GM21576 (cell line): ENCODE measurements around the gene PWP2.
"Not testable (repeated sequence)": the region's sequence is repeated elsewhere in the genome, so short reads cannot be mapped to it uniquely, and the experiment has no call there.

ENCODE experiments used
- ATAC-seq: cut with Tn5 transposase; IDR thresholded peaks from one replicate; pipeline ENCODE4 v1.9.1; 2021; ENCODE audit warnings: mild to moderate bottlenecking, moderate library complexity; ENCODE audit not compliant: unreplicated experiment

PWP2 gene

DNA sequence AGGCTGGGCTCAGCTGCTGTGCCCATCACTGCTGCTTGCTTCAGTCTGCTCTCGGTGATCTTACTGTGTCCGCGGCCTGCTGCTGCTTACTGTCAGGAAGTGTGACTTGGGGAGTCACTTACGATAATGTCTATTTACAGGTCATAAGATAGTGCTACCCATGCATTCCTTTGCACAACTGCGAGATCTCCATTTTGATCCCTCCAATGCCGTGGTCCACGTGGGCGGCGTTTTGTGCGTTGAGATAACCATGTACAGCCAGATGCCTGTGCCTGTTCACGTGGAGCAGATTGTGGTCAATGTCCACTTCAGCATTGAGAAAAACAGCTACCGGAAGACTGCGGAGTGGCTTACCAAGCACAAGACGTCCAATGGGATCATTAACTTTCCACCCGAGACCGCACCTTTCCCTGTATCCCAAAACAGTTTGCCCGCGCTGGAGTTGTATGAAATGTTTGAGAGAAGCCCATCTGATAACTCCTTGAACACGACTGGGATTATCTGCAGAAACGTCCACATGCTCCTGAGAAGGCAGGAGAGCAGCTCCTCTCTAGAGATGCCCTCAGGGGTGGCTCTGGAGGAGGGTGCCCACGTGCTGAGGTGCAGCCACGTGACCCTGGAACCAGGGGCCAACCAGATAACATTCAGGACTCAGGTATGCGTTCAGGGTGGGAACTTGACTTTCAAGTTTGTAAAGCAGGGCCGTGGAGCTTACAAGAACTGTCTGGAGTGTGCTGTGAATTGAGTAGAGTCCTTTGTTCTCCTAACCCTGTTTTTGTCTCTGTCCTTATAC, 24.4 kb upstream of the PWP2 start:
- no peak for ATAC-seq

DNA sequence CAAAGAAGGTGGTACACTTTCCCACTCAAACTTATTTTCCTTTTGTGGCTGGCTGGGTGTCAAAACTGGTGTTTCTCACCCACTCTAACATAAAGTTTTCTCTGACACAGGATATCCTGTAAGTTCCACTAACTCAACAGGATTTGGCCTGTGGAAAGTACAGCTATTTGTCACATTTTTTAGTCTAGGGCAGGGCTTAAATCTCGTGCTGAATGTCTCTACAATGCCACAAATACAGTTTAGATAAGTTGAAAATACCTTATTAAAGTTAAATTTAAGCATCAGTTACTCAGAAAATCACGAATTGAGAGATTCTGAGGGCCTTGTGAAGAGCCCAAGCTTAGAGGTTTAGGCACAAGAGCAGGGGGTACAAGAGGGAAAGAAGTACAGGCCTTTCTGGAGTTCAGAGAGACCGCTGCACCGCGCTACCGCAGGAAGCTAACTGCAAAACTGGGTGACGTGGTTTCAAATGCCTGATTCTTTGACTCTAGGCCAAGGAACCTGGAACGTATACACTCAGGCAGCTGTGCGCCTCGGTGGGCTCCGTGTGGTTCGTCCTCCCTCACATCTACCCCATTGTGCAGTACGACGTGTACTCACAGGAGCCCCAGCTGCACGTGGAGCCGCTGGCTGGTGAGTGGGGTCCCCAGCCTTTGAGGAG, 23.4 kb upstream of the PWP2 start:
- no peak for ATAC-seq

DNA sequence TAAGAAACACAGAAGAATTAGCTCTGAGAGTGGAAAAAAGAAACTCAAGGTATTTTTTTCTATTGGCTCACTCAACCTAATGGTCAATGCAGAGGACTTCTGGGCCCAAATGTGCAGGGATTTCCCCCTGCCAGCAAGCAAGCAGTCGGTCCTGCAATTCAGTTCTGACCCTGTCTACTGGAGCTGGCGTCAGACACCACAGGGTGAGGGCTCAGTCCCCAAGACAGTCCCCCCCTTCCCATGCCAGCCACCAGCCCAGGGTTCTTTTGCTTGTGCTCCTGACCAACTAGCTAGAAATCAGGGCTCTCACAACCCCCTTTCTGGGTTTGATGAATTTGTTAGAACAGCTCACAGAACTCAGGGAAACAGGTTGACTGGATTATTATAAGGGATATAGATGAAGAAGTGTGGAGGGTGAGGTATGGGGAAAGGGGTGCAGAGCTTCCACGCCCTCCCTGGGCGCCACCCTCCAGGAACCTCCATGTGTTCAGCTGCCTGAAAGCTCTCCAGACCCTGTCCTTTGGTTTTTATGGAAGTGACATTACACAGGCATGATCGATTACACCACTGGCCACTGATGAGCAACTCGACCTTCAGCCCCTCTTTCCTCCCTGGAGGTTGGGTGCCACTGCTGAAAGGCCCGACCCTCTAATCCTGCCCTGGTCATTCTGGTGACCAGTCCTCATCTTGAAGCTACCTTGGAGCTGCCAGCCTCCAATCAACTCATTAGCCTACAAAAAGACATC, 22.5 kb upstream of the PWP2 start:
- ATAC-seq, result no peak

DNA sequence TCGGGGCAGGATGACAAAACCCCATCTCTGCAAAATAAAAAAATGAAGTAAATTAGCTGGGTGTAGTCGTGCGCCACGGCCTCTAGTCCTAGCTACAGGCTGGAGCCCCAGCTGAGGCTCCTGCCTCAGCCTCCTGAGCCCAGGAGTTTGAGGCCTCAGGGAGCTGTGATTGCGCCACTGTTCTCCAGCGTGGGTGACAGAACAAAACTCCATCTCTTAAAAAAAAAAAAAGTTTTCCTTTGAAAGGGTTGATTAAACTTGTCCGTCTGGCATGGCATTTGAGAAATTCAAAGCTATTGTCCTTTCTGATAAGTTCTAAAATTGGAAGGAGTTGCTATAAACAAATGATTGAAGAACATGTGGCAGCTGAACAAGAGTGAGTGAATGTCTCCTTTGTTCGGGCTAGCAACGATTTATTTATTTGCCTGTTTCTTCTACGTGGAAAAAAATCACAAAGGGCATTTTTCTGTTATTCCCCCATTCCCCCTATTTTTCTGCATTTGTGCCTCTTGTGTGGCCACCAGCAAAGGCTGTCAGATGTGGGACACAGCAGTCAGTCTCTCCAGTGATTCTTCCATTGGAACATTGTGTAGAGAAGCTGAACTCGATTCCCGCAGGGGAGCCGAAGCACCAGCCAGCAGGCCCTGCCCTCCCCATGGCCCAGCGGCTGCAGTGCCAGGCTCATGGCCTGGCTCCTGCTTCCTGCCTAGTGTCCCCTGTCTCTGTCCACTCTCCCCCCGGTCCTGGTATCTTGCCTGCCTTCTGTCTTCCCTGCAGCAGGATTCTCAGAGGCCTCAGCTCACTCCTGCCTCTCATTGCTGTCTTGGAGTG, 21.5 kb upstream of the PWP2 start:
- no peak for ATAC-seq

DNA sequence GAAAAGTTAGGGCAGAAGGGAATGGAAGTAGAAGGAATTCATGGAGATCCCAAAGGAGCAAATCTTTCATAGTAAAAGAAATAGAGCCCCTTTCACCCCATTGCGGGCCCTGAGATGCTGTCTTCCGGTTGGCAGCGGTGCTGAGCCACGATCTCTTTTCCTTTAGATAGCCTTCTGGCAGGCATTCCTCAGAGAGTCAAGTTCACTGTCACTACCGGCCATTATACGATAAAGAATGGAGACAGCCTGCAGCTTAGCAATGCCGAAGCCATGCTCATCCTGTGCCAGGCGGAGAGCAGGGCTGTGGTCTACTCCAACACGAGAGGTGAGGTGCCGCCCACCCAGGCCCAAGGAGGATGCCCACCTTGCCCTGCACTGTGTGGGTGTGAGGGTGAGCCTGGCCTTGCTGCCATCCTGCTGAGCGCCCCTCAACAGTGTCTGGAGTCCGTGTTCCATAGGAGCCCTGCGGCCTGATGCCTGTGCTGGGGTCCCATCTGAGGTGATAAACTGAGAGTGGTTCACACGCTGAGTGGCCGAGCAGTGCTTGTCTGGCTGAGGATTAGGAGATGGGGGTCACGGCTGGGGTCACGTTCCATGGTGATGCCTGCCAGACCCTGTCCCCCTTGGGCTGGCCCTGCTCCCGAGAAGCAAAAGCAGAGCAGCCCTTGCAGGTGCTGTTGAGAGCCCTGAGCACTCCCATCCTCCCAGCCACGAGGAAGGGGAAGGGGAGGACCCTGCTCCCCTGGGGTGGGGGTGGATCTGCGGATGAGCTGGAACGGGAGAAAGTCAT, 20.4 kb upstream of the PWP2 start:
- no peak for ATAC-seq

DNA sequence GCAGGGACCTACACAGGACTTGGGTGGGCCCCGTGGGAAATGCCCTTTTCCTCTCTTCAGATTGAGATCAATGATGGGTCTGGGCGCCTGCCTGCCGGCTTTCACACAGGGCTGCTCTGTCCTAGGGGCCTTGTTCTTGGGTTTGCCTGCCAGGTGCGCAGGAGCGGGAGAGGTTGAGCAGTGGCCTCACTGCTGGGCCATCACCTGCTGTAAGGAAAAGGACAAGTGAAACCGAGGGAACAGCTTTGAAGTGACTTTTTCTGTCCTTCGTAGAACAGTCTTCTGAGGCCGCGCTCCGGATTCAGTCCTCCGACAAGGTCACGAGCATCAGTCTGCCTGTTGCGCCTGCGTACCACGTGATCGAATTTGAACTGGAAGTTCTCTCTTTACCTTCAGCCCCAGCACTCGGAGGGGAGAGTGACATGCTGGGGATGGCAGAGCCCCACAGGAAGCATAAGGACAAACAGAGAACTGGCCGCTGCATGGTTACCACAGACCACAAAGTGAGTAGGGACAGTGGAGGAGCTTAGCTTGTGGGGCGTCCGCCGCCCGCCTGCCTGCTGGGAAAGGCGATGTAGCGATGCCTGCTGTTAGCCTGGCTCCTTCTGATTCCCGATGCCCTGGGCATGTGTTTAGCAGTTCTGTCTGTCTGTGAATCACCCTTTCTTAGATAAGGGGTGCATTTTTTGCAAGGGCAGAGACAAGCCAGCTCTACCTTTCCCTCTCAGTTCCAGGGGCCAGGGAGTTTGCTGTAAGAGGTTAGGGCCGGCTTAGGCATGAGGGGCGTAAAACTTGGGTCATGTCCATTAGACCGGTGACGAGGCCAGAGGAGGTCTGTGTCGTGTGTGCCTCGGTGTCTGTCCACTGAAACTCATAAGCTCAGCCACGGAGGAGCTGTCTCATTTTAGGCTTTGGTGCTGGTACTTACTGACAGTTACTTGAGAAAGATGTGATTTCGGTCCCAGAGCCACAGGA, 19.5 kb upstream of the PWP2 start:
- no peak for ATAC-seq

DNA sequence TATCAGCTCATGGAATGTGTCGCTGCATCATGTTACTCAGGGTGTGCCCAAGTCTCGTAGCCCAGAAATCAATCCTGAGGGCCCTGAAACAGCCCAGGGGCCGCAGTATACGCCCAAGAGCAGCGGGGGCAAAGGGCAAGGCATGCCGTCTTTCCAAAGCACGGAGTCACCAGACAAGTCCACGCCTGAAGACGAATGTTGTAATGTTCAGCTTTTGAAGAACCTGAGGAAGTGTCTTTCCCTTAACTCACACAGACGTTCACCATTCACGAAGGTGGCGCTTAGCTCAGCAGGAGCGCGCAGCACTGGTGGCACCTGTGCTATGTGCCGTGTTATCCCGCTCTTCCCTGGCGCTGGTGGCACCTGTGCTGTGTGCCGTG, 18.8 kb upstream of the PWP2 start:
- no peak for ATAC-seq

DNA sequence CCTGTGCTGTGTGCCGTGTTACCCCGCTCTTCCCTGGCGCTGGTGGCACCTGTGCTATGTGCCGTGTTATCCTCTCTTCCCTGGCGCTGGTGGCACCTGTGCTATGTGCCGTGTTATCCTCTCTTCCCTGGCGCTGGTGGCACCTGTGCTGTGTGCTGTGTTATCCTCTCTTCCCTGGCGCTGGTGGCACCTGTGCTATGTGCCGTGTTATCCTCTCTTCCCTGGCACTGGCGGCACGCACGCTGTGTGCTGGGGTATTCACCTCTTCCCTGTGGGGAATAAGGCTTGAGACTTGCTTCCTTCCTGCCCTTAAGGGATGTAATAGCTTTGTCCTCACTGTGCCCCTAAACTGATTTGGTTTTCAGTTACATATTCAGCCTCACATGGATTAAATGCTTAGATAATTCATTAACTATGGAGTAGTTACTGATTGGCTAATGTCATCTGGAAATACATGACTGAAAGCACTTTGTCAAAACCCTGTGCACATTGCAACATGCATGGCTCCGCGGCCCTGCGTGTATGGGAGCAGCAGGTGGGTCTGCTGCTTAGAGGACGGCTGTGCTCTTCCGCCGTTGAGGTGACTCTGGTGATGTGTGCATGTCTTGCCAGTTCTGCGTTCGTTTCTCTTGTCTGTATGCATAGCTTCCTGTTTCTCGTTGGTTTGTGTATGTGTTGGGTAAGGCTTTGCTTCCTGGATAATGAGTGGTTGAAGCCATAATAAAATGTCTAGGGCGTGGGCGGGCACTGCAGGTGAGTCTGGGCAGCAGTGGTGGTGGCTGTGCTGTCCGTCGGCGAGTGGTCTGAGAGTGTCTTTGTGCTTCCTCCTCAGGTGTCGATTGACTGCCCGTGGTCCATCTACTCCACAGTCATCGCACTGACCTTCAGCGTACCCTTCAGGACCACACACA, 17.9 kb upstream of the PWP2 start:
- no peak for ATAC-seq

DNA sequence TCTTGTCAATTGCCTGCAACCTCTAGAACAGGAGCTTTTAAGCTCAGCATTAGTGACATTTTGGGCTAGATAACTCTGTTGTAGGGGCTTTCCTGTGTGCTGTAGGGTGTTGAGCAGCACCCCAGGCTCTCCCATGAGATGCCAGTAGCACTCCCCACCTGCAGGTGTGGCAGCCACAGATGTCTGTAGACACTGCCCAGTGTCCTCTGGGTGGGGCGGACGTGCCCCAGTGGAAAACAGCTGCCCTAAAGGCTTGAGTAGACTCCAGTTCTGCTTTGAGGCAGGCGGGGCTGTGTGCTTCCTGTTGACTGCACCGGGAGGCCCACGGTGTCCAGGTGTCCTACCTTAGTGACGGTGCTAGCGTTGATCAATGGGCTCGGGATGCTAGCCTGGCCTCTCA, 16.9 kb upstream of the PWP2 start:
- no peak for ATAC-seq

DNA sequence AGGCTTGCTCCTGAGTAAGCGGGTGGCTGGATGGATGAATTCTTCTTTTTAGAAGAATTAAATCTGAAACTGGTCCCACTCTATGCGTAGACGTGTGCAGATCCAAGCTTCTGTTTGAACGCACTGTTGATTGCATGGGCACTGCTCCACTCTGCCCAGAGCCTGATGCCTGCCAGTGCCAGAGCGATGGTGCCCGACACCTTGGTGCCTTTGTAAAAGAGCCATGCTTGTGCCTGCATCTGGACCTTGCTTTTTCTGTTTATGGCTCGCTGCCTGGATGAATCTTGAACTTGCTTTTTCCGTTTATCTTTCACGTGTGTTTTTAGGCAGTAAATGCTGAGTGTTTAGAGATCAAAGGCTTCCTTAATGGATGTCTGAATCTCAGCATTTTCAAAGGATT, 15.0 kb upstream of the PWP2 start:
- ATAC-seq, result no peak

DNA sequence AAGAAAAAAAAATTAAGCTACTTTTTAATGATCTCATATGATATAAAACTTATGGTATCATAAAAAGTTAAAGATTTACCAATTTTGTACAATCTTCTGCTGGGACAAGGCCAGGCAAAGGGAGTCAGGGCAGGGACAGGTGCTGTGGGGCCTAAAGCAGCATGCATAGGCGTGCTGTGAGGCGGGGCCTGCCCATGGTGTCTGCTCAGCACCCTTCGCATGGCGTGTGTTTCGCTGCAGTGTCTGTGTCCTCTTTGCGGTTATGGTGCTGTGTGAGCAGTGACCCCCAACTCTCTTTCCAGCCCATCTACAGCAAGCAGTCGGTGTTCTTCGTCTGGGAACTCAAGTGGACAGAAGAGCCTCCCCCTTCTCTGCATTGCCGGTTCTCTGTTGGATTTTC, 13.4 kb upstream of the PWP2 start:
- ATAC-seq, result no peak

DNA sequence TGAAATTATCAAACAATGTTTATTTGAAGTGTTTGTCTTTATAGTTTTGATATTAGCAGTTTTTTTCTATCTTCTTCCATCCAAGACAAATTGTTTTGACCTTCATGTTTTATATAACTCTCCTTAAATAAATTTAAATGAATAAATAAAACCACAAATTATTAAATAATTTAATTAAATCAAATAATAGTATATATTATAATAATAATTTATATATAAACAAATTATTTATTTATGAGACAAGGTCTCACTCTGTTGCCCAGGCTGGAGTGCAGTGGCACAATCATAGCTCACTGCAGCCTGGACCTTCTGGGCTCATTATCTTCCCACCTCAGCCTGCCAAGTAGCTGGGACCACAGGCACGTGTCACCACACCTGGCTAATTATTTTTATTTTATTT, 12.4 kb upstream of the PWP2 start:
- no peak for ATAC-seq

DNA sequence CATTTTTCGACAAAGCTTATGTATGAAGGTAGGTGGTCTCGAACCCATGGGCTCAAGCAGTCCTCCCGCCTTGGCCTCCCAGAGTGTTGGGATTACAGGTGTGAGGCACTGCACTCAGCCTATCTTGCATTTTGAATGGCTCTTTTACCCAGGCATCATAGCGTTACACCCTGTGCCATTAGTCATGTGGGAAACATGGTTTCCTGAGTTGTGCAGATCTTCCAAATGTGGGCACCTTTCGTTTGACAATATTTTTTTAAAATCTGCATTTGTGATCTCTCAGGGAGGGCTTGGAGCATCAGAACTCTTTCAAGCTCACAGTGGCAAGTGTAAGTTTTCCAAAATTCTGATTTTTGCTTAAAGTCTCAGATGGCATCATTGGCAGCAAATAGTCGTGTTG, 8.7 kb upstream of the PWP2 start:
- not testable (repeated sequence) for ATAC-seq

DNA sequence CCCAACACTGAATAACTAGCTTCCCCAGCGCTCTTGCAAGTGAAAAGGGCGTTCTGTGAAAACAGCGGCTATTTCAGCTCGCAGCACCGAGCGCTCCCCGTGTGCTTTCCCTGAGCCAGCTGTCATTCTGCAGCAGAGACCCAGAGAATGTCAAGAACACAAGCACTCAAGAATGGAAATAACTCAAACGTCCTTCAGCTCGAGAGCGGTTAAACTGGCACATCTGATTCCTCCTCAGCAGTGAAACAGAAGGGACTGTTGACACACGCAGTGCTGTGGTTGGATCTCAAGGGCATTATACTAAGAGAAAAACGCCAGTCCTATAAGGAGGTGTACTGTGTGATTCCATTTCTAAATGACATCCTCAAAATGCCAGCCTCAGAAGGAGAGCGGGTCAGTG, 8.2 kb upstream of the PWP2 start:
- not testable (repeated sequence) for ATAC-seq

DNA sequence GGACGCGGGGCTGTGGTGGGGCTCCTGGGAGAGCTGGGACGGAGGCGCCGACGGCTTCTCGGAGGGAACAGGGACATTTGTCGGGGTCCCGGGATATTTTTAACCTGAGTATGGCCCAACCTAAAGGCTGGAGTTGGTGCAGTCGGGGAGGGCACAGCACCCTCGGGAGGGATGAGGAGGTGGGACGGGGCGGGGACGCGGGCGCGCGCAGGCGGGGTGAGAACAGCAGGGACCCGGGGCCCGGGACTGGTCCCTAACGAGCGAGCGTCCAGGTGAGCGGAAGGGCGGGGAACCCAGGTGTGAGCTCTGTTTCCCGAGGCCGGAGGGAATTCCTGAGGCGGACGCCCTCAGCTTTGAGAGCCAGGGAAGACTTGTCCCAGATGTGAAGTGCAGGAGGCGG, 390 bp downstream of the PWP2 start:
- peak; percentile 7 for ATAC-seq

DNA sequence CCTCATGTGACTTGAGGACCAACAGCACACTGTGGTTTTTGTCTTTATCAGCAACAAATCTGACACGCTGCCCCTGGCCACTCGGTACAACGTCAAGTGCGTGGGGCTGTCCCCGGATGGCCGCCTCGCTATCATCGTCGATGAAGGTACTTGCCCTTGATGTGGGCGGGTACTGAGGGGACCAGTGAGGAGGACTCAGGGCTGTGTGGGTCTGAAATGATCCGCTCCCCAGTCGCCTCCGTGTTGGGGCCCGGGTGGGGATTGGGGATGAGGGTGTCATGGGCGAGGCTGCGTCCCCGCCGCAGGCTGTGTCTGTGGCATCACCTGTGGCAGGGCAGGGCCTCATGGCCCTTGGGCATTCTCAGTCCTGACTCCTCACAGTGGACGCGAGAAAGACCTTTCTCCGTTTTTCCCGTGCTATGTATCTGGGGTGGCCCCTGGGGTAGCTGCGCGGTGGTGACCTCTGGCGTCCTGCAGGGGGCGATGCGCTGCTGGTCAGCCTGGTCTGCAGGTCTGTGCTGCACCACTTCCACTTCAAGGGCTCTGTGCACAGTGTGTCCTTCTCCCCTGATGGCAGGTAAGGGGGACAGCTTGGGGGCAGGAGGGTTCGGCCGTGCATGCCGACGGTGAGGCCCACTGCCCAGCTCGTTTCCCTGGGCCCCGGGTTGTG, 6.6 kb downstream of the PWP2 start:
- ATAC-seq, result not testable (repeated sequence)

DNA sequence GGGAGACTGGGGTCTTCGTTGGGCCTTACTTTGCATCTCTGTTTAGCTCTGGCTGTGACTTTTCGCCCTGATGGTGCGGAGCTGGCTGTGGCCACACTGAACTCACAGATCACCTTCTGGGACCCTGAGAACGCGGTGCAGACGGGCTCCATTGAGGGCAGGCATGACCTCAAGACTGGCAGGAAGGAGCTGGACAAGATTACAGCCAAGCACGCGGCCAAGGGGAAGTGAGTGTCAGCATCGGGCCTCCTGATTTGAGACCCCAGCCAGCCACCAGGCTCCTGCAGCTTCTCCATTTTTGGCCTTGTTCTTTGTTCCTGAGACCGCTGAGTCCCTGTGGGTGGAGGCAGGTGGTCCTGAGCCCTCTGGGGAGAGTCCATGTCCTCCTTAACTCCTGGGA, 14.9 kb downstream of the PWP2 start:
- ATAC-seq, result not testable (repeated sequence)

DNA sequence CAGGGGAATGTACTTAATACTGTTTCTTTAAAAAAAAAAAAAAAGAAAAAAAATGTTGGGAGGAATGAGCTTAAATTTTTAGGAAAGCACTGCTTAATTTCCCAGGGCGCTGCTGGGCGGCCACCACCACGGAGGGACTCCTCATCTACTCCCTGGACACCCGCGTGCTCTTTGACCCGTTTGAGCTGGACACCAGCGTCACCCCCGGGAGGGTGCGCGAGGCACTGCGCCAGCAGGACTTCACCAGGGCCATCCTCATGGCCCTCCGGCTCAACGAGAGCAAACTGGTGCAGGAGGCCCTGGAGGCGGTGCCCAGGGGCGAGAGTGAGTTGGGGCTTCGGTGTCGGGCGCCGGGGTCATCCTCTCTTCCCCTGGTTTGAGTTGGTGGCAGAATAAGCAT, 20.6 kb downstream of the PWP2 start:
- not testable (repeated sequence) for ATAC-seq
